Measurements from ENCODE around the gene CCDC177. TPM values are rescaled to one million over a fixed set of nuclear protein-coding genes. Genes with fewer than 3 reads are reported as not detected.

Gene CCDC177
- total and polyA plus RNA-seq, 4 donors: 0.08 TPM; not detected in 3

DNA sequence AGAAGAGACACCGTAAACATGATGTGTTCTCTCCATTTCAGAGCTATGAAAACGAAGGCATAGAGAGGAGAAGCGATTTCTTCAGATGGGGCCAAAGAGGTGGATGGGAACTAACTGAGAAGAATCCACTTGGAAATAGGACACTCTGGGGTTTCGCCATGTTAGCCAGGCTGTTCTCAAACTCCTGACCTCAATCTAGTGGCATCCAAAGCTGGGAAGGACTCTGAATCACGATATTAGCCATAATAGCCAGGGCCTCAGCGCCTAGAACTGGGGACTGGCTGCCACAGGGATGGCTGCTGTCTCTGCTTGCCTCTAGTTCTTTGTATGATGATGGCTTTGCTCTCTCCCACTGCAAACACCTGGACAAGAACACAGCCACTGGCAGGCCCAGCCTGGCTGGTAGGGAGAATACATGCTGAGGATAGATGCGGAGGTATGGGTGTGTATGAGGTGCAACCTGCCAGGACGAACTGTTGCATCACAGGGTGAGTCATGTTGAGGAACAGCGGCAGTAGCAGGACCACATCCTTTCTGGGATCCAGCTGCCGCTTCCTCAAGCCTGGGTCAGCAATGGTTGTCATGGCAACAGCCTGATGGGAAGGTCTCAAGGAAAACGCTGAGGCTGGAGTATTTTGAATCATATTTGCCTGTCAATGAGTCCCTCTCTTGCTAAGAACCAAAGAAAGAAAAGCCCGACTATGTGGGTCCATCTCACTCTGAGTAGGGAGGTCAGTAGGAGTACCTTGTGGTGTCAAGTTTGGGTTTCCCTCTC is 31.1 kb downstream of the CCDC177 start:
- no peak for DNase-seq (ENCODE audit: low spot score)

DNA sequence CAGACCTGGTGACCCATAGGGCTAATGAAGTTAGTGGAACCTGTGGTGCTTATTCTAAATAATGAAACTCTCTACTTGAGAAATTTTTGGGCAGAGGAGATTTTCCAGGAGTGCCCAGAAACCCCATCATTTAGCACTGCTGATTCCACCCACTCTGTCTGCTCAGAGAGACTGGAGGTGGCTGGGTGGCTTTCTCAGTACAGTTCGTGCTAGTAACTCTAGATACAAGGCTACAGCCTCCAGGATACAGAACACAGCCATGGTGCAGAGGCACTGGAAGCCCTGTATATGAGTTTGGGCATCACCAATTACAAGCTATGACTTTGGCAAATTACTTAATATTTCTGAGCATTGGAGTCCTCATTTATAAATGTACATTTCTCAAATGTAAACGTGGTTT is 32.4 kb downstream of the CCDC177 start:
- Histone ChIP-seq H3K27ac (ENCODE audit: low read depth in 1 of 2, low read length in 2 of 2) (no peak overlapping the region), H3K9me3 (ENCODE audit: control insufficient read depth in 4 of 4, low read length in 3 of 4) (no peaks in the 10 kb centered on the region), H3K4me3 (ENCODE audit: low read depth in 1 of 3, low read length in 3 of 3) (no peak overlapping the region), H3K27me3 (ENCODE audit: control insufficient read depth in 4 of 4, insufficient read depth in 4 of 4, low read length in 3 of 4) (no peaks in the 10 kb centered on the region), H3K36me3 (ENCODE audit: control insufficient read depth in 4 of 4, insufficient read depth in 3 of 4, low read depth in 1 of 4, low read length in 3 of 4) (no peaks in the 10 kb centered on the region), H3K9ac (ENCODE audit: low read depth in 1 of 2, low read length in 2 of 2) (no peak overlapping the region), H3K4me1 (ENCODE audit: control insufficient read depth in 4 of 4, insufficient read depth in 4 of 4, low read length in 3 of 4) (peaks cover 0 to 11% (median 7%) of the 10 kb centered on the region in 4 donors)
- TF ChIP-seq, protein P1, sequence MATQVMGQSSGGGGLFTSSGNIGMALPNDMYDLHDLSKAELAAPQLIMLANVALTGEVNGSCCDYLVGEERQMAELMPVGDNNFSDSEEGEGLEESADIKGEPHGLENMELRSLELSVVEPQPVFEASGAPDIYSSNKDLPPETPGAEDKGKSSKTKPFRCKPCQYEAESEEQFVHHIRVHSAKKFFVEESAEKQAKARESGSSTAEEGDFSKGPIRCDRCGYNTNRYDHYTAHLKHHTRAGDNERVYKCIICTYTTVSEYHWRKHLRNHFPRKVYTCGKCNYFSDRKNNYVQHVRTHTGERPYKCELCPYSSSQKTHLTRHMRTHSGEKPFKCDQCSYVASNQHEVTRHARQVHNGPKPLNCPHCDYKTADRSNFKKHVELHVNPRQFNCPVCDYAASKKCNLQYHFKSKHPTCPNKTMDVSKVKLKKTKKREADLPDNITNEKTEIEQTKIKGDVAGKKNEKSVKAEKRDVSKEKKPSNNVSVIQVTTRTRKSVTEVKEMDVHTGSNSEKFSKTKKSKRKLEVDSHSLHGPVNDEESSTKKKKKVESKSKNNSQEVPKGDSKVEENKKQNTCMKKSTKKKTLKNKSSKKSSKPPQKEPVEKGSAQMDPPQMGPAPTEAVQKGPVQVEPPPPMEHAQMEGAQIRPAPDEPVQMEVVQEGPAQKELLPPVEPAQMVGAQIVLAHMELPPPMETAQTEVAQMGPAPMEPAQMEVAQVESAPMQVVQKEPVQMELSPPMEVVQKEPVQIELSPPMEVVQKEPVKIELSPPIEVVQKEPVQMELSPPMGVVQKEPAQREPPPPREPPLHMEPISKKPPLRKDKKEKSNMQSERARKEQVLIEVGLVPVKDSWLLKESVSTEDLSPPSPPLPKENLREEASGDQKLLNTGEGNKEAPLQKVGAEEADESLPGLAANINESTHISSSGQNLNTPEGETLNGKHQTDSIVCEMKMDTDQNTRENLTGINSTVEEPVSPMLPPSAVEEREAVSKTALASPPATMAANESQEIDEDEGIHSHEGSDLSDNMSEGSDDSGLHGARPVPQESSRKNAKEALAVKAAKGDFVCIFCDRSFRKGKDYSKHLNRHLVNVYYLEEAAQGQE (IDR thresholded peaks at IDR 0.05): no peak
- no peak for TF ChIP-seq YY1 (IDR thresholded peaks at IDR 0.05)
- no peak for TF ChIP-seq HNF4G (IDR thresholded peaks at IDR 0.05)
- TF ChIP-seq SP1 (IDR thresholded peaks at IDR 0.05): no peak
- TF ChIP-seq, protein P2, sequence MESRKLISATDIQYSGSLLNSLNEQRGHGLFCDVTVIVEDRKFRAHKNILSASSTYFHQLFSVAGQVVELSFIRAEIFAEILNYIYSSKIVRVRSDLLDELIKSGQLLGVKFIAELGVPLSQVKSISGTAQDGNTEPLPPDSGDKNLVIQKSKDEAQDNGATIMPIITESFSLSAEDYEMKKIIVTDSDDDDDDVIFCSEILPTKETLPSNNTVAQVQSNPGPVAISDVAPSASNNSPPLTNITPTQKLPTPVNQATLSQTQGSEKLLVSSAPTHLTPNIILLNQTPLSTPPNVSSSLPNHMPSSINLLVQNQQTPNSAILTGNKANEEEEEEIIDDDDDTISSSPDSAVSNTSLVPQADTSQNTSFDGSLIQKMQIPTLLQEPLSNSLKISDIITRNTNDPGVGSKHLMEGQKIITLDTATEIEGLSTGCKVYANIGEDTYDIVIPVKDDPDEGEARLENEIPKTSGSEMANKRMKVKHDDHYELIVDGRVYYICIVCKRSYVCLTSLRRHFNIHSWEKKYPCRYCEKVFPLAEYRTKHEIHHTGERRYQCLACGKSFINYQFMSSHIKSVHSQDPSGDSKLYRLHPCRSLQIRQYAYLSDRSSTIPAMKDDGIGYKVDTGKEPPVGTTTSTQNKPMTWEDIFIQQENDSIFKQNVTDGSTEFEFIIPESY (IDR thresholded peaks at IDR 0.05): no peak
- TF ChIP-seq GABPA (IDR thresholded peaks at IDR 0.05 in 1 of 2, conservative IDR thresholded peaks at IDR 0.05 in 1 of 2): no peak
- TF ChIP-seq NR2F2 (IDR thresholded peaks at IDR 0.05): no peak
- TF ChIP-seq RXRA (IDR thresholded peaks at IDR 0.05): no peak
- WGBS: 61% methylated on average over 2 of the region's 2 CpGs
- DNase-seq (ENCODE audit: low spot score): no peak

More for the DNA sequence above, 31.1 kb downstream of the CCDC177 start:
- TF ChIP-seq SP1 (IDR thresholded peaks at IDR 0.05): no peak
- no peak for TF ChIP-seq HNF4A (conservative IDR thresholded peaks at IDR 0.05)
- TF ChIP-seq JUND (IDR thresholded peaks at IDR 0.05): peak in 1 of 2 donors; percentile 42
- TF ChIP-seq, protein P3, sequence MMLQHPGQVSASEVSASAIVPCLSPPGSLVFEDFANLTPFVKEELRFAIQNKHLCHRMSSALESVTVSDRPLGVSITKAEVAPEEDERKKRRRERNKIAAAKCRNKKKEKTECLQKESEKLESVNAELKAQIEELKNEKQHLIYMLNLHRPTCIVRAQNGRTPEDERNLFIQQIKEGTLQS (IDR thresholded peaks at IDR 0.05): no peak
- no peak for TF ChIP-seq EGR1 (IDR thresholded peaks at IDR 0.05; ENCODE audit: low read depth in 2 of 2)
- 63% methylated on average over 12 of the region's 12 CpGs for WGBS
- Histone ChIP-seq H3K4me1 (ENCODE audit: control insufficient read depth in 4 of 4, insufficient read depth in 4 of 4, low read length in 3 of 4) (peaks cover 0 to 15% (median 9%) of the 10 kb centered on the region in 4 donors), H3K4me3 (ENCODE audit: low read depth in 1 of 3, low read length in 3 of 3) (no peak overlapping the region), H3K9me3 (ENCODE audit: control insufficient read depth in 4 of 4, low read length in 3 of 4) (no peaks in the 10 kb centered on the region), H3K27ac (ENCODE audit: low read depth in 1 of 2, low read length in 2 of 2) (no peak overlapping the region), H3K27me3 (ENCODE audit: control insufficient read depth in 4 of 4, insufficient read depth in 4 of 4, low read length in 3 of 4) (no peaks in the 10 kb centered on the region), H3K36me3 (ENCODE audit: control insufficient read depth in 4 of 4, insufficient read depth in 3 of 4, low read depth in 1 of 4, low read length in 3 of 4) (no peaks in the 10 kb centered on the region), H3K9ac (ENCODE audit: low read depth in 1 of 2, low read length in 2 of 2) (no peak overlapping the region)
